Measurements from ENCODE around the gene MUC16.
"Not testable (repeated sequence)": the region's sequence is repeated elsewhere in the genome, so short reads cannot be mapped to it uniquely, and the experiment has no call there.

DNA sequence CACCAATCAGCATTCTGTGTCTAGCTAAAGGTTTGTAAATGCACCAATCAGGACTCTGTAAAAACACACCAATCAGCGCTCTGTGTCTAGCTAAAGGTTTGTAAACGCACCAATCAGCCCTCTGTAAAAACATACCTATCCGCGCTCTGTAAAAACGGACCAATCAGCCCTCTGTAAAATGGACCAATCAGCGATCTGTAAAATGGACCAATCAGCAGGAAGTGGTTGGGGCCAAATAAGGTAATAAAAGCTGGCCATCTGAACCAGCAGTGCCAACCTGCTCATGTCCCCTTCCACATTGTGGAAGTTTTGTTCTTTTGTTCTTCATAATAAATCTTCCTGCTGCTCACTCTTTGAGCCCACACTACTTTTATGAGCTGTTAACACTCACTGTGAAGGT lies 43.5 kb upstream of the MUC16 start:
- TF ChIP-seq, protein P1, sequence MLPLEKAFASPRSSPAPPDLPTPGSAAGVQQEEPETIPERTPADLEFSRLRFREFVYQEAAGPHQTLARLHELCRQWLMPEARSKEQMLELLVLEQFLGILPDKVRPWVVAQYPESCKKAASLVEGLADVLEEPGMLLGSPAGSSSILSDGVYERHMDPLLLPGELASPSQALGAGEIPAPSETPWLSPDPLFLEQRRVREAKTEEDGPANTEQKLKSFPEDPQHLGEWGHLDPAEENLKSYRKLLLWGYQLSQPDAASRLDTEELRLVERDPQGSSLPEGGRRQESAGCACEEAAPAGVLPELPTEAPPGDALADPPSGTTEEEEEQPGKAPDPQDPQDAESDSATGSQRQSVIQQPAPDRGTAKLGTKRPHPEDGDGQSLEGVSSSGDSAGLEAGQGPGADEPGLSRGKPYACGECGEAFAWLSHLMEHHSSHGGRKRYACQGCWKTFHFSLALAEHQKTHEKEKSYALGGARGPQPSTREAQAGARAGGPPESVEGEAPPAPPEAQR (tag by site-specific recombination; IDR thresholded peaks at IDR 0.05): not testable (repeated sequence)
- not testable (repeated sequence) for TF ChIP-seq TRIM28 (IDR thresholded peaks at IDR 0.05; ENCODE audit: borderline replicate concordance, low read length); KLF1 (tag by site-specific recombination; IDR thresholded peaks at IDR 0.05); ZBTB8A (tag by site-specific recombination; IDR thresholded peaks at IDR 0.05); CTCF (tag by site-specific recombination; IDR thresholded peaks at IDR 0.05); ATF2 (tag by site-specific recombination; IDR thresholded peaks at IDR 0.05; ENCODE audit: low read depth); ZNF549 (tag by site-specific recombination; IDR thresholded peaks at IDR 0.05); REST (tag by site-specific recombination; IDR thresholded peaks at IDR 0.05)

Measured in HEK293 (cell line).